ENCODE data around the gene NUP58. TPM values are rescaled to one million over a fixed set of nuclear protein-coding genes. Genes with fewer than 3 reads are reported as not detected.

The NUP58 gene
- total and polyA plus RNA-seq, 7 experiments from 2014 or later: 13.4 to 89.1 (median 46.3) TPM

DNA sequence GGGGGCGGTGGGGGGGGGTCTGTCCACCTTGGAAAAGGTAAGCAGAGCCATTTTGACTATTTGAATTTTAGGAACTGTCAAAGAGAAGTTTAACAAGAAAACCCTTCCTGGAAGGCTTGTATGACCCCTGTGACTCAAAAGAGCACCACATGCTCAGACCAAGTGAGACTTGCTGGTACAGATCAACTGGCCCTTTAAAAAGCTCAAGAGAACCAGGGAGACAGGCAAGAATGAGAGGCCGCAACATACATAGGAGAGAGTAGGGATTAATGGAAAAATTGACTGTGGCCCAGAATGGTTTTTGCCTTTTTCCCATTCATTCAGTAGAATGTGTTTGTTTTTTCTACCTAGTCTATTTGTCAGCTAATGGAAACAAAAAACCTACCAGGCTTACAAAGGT, 44.2 kb downstream of the NUP58 start:
- no peaks in the 10 kb centered on the region for H3K4me1 ChIP-seq (ENCODE audit: control insufficient read depth in 2 of 2, insufficient read depth in 2 of 2, low read length in 2 of 2)
- H3K27ac ChIP-seq (ENCODE audit: low read depth, low read length): no peak overlapping the region
- no peaks in the 10 kb centered on the region for H3K4me1 Mint-ChIP-seq
- H3K27ac Mint-ChIP-seq: no peak overlapping the region
- intact Hi-C loops (cut with micrococcal nuclease): no loop called here
- ATAC-seq (no peak), DNase-seq (no peak)
- H3K9me3 ChIP-seq (ENCODE audit: control insufficient read depth in 2 of 3, low read length in 3 of 3): no peaks in the 10 kb centered on the region
- no peaks in the 10 kb centered on the region for H3K27me3 ChIP-seq (ENCODE audit: control insufficient read depth in 2 of 2, insufficient read depth in 2 of 2, low read length in 2 of 2)
- POLR2A ChIA-PET: interaction anchor here (0.7 kb wide), 1 partner anchor 13 kb away, joined by 3 read pairs; no protein-coding TSS in a partner anchor
- H3K9me3 Mint-ChIP-seq: peaks cover 0 to 4% (median 0%) of the 10 kb centered on the region in 11 donors
- H3K4me3 Mint-ChIP-seq: no peak overlapping the region
- no peaks in the 10 kb centered on the region for H3K36me3 ChIP-seq (ENCODE audit: control insufficient read depth in 2 of 3, insufficient read depth in 3 of 3, low read length in 3 of 3)
- CTCF ChIA-PET: no interaction called here
- peaks cover 0 to 11% (median 5%) of the 10 kb centered on the region in 5 donors for H3K36me3 Mint-ChIP-seq
- H3K27me3 Mint-ChIP-seq: no peaks in the 10 kb centered on the region
- no peak overlapping the region for H3K4me3 ChIP-seq (ENCODE audit: low read length)

DNA sequence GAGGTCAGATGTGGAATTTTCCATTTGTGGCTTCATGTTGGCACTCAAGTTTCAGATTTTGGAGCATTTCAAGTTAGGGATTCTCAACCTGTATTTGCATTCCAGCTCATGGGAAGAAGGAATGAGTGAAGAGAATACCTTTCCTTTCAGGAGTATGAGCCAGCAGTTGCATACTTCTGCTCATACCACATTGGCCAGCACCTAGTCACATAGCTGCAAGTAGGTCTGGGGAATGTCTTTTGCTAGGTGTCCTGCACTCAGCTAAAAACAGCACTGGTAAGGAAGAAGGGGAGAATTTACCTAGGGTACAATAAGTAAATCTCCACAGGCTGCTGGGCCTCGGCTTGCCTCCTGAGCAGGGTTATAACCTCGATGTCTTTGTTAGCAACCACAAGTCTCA, 45.7 kb downstream of the NUP58 start:
- Mint-ChIP-seq H3K27ac (no peak overlapping the region), H3K9me3 (peaks cover 0 to 4% (median 0%) of the 10 kb centered on the region in 11 donors), H3K4me1 (no peaks in the 10 kb centered on the region), H3K4me3 (no peak overlapping the region), H3K36me3 (peaks cover 0 to 9% (median 5%) of the 10 kb centered on the region in 5 donors), H3K27me3 (peaks cover 0 to 3% (median 0%) of the 10 kb centered on the region in 5 donors)
- no peak overlapping the region for H3K4me3 ChIP-seq (ENCODE audit: low read length)
- ATAC-seq (no peak), DNase-seq (no peak)
- H3K4me1 ChIP-seq (ENCODE audit: control insufficient read depth in 2 of 2, insufficient read depth in 2 of 2, low read length in 2 of 2): no peaks in the 10 kb centered on the region
- intact Hi-C loops (cut with micrococcal nuclease): no loop called here
- H3K27me3 ChIP-seq (ENCODE audit: control insufficient read depth in 2 of 2, insufficient read depth in 2 of 2, low read length in 2 of 2): no peaks in the 10 kb centered on the region
- no peaks in the 10 kb centered on the region for H3K9me3 ChIP-seq (ENCODE audit: control insufficient read depth in 2 of 3, low read length in 3 of 3)
- H3K36me3 ChIP-seq (ENCODE audit: control insufficient read depth in 2 of 3, insufficient read depth in 3 of 3, low read length in 3 of 3): no peaks in the 10 kb centered on the region
- ChIA-PET CTCF (no interaction called here), POLR2A (no interaction called here)
- no peak overlapping the region for H3K27ac ChIP-seq (ENCODE audit: low read depth, low read length)

DNA sequence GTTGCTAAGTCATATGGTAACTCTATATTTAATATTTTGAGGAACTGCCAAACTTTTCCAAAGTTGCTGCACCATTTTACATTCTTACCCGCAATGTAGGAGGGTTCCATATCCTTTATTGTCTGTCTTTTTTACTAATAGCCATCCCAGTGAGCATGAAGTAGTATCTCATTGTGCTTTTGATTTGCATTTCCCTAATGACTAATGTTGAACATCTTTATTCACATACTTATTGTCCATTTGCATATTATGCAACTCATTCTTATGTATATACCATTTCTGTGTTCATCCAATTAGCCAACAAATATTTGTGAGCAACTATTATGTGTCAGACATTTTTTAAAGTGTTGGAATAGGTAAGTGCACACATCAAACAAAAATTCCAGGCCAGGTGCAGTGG, 50.0 kb downstream of the NUP58 start:
- ChIA-PET POLR2A (interaction anchor here (0.7 kb wide), 1 partner anchor 38 kb away, joined by 3 read pairs; no protein-coding TSS in a partner anchor), CTCF (no interaction called here)
- Mint-ChIP-seq H3K4me3 (no peak overlapping the region), H3K36me3 (peaks cover 0 to 5% (median 0%) of the 10 kb centered on the region in 5 donors), H3K9me3 (peaks cover 0 to 9% (median 0%) of the 10 kb centered on the region in 11 donors), H3K27ac (no peak overlapping the region), H3K4me1 (peaks cover 0 to 2% (median 0%) of the 10 kb centered on the region in 7 donors), H3K27me3 (peaks cover 21 to 28% (median 23%) of the 10 kb centered on the region in 5 donors)
- H3K4me3 ChIP-seq (ENCODE audit: low read length): no peak overlapping the region
- no peak for ATAC-seq
- no peaks in the 10 kb centered on the region for H3K4me1 ChIP-seq (ENCODE audit: control insufficient read depth in 2 of 2, insufficient read depth in 2 of 2, low read length in 2 of 2)
- intact Hi-C loops (cut with micrococcal nuclease): no loop called here
- DNase-seq: no peak
- no peaks in the 10 kb centered on the region for H3K9me3 ChIP-seq (ENCODE audit: control insufficient read depth in 2 of 3, low read length in 3 of 3)
- H3K27ac ChIP-seq (ENCODE audit: low read depth, low read length): no peak overlapping the region
- no peaks in the 10 kb centered on the region for H3K27me3 ChIP-seq (ENCODE audit: control insufficient read depth in 2 of 2, insufficient read depth in 2 of 2, low read length in 2 of 2)
- H3K36me3 ChIP-seq (ENCODE audit: control insufficient read depth in 2 of 3, insufficient read depth in 3 of 3, low read length in 3 of 3): no peaks in the 10 kb centered on the region

DNA sequence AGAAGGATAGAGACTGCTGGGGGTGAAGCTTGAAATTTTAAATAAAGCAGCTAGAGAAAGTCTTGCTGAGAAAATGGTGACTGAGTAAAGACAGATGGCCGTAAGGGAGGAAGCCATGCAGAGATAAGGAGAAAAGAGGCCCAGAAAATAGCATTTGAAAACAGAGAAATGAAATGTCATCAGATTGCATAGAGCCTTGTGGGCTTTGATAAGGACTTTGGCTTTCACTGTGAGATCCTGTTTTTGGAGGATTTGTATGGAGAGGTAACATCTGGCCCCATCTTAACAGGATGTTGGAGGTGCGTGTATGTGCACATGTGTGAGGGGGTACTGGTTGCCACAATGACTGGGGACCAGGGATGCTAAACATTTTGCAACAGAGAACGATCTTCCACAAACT, 50.8 kb downstream of the NUP58 start:
- POLR2A ChIA-PET: interaction anchor here (0.7 kb wide), 1 partner anchor 39 kb away, joined by 3 read pairs; no protein-coding TSS in a partner anchor
- ATAC-seq (no peak), DNase-seq (no peak)
- Mint-ChIP-seq H3K4me1 (peaks cover 0 to 2% (median 0%) of the 10 kb centered on the region in 7 donors), H3K9me3 (peaks cover 0 to 9% (median 0%) of the 10 kb centered on the region in 11 donors), H3K27ac (no peak overlapping the region), H3K36me3 (peaks cover 0 to 5% (median 0%) of the 10 kb centered on the region in 5 donors), H3K27me3 (peaks cover 21 to 36% (median 28%) of the 10 kb centered on the region in 5 donors), H3K4me3 (no peak overlapping the region)
- Histone ChIP-seq H3K9me3 (ENCODE audit: control insufficient read depth in 2 of 3, low read length in 3 of 3) (no peaks in the 10 kb centered on the region), H3K36me3 (ENCODE audit: control insufficient read depth in 2 of 3, insufficient read depth in 3 of 3, low read length in 3 of 3) (no peaks in the 10 kb centered on the region), H3K27ac (ENCODE audit: low read depth, low read length) (no peak overlapping the region), H3K27me3 (ENCODE audit: control insufficient read depth in 2 of 2, insufficient read depth in 2 of 2, low read length in 2 of 2) (no peaks in the 10 kb centered on the region), H3K4me1 (ENCODE audit: control insufficient read depth in 2 of 2, insufficient read depth in 2 of 2, low read length in 2 of 2) (no peaks in the 10 kb centered on the region), H3K4me3 (ENCODE audit: low read length) (no peak overlapping the region)
- CTCF ChIA-PET: no interaction called here
- intact Hi-C loops (cut with micrococcal nuclease): no loop called here

DNA sequence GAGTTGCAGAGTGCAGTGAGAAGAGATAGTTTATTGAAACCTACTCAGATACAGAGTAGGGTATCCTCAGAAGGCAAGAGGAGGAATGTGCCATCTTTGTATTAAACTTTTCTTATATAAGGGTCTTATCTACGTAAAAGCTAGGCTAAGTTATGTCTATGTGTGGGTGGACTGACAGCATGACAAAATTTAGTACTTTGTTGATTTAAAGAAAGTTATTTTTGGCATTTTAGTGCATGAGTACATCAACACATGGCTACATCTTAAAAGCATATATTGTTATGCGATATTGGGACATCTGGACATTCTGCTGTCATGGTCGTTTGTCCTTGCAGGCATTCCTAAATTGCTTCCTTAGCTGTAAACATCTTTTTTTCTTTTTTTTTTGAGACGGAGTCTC, 51.4 kb downstream of the NUP58 start:
- no peak for DNase-seq
- Histone ChIP-seq H3K4me1 (ENCODE audit: control insufficient read depth in 2 of 2, insufficient read depth in 2 of 2, low read length in 2 of 2) (no peaks in the 10 kb centered on the region), H3K36me3 (ENCODE audit: control insufficient read depth in 2 of 3, insufficient read depth in 3 of 3, low read length in 3 of 3) (no peaks in the 10 kb centered on the region), H3K4me3 (ENCODE audit: low read length) (no peak overlapping the region), H3K27me3 (ENCODE audit: control insufficient read depth in 2 of 2, insufficient read depth in 2 of 2, low read length in 2 of 2) (no peaks in the 10 kb centered on the region), H3K9me3 (ENCODE audit: control insufficient read depth in 2 of 3, low read length in 3 of 3) (no peaks in the 10 kb centered on the region), H3K27ac (ENCODE audit: low read depth, low read length) (no peak overlapping the region)
- H3K4me1 Mint-ChIP-seq: peaks cover 0 to 2% (median 0%) of the 10 kb centered on the region in 7 donors
- peaks cover 21 to 39% (median 32%) of the 10 kb centered on the region in 5 donors for H3K27me3 Mint-ChIP-seq
- ChIA-PET CTCF (no interaction called here), POLR2A (no interaction called here)
- peaks cover 0 to 9% (median 0%) of the 10 kb centered on the region in 5 donors for H3K36me3 Mint-ChIP-seq
- no peak overlapping the region for H3K27ac Mint-ChIP-seq
- H3K4me3 Mint-ChIP-seq: no peak overlapping the region
- intact Hi-C loops (cut with micrococcal nuclease): no loop called here
- H3K9me3 Mint-ChIP-seq: peaks cover 0 to 9% (median 0%) of the 10 kb centered on the region in 11 donors
- no peak for ATAC-seq

DNA sequence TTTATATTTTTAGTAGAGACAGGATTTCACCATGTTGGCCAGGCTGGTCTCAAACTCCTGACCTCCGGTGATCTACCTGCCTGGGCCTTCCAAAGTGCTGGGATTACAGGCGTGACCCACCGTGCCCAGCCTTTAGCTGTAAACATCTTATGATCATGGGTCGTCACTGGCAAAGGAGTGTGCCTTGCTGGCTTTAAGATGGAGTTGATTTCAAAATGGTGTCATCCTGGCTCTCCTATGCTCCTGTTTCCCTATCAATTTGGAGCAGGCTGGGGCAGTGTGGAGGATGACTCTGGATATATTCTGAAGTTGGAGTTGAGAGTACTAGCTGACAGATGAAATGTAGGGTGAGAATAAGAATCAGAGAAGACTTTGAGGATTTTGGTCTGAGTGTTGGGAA, 51.9 kb downstream of the NUP58 start:
- POLR2A ChIA-PET: no interaction called here
- no peak overlapping the region for H3K27ac Mint-ChIP-seq
- H3K4me1 Mint-ChIP-seq: peaks cover 0 to 2% (median 0%) of the 10 kb centered on the region in 7 donors

DNA sequence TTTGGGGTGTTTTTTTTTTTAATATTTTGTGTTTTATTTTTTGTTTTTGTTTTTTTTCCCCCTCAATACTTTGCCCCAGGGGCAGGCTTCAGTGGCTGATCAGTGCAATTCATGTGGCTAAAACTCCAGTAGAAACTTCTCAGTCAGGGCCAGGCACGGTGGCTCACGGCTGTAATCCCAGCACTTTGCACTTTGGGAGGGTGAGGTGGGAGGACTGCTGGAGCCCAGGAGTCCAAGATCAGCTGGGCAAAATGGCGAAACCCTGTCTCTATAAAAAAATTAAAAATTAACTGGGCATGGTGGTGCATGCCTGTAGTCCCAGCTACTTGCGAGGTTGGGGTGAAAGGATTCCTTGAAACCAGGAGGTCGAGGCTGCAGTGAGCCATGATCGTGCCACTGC, 53.0 kb downstream of the NUP58 start:
- intact Hi-C loops (cut with micrococcal nuclease): no loop called here
- Mint-ChIP-seq H3K4me1 (peaks cover 0 to 2% (median 0%) of the 10 kb centered on the region in 7 donors), H3K9me3 (peaks cover 0 to 17% (median 4%) of the 10 kb centered on the region in 11 donors), H3K4me3 (no peak overlapping the region), H3K27ac (no peak overlapping the region), H3K27me3 (peaks cover 24 to 51% (median 42%) of the 10 kb centered on the region in 5 donors), H3K36me3 (peaks cover 0 to 9% (median 0%) of the 10 kb centered on the region in 5 donors)
- ChIA-PET CTCF (no interaction called here), POLR2A (no interaction called here)
- ATAC-seq (no peak), DNase-seq (no peak)
- no peak overlapping the region for H3K4me3 ChIP-seq (ENCODE audit: low read length)
- no peaks in the 10 kb centered on the region for H3K36me3 ChIP-seq (ENCODE audit: control insufficient read depth in 2 of 3, insufficient read depth in 3 of 3, low read length in 3 of 3)
- H3K4me1 ChIP-seq (ENCODE audit: control insufficient read depth in 2 of 2, insufficient read depth in 2 of 2, low read length in 2 of 2): no peaks in the 10 kb centered on the region
- H3K9me3 ChIP-seq (ENCODE audit: control insufficient read depth in 2 of 3, low read length in 3 of 3): no peaks in the 10 kb centered on the region
- no peaks in the 10 kb centered on the region for H3K27me3 ChIP-seq (ENCODE audit: control insufficient read depth in 2 of 2, insufficient read depth in 2 of 2, low read length in 2 of 2)
- H3K27ac ChIP-seq (ENCODE audit: low read depth, low read length): no peak overlapping the region

More for the DNA sequence above, 51.9 kb downstream of the NUP58 start:
- Histone ChIP-seq H3K9me3 (ENCODE audit: control insufficient read depth in 2 of 3, low read length in 3 of 3) (no peaks in the 10 kb centered on the region), H3K4me3 (ENCODE audit: low read length) (no peak overlapping the region), H3K27me3 (ENCODE audit: control insufficient read depth in 2 of 2, insufficient read depth in 2 of 2, low read length in 2 of 2) (no peaks in the 10 kb centered on the region), H3K4me1 (ENCODE audit: control insufficient read depth in 2 of 2, insufficient read depth in 2 of 2, low read length in 2 of 2) (no peaks in the 10 kb centered on the region), H3K27ac (ENCODE audit: low read depth, low read length) (no peak overlapping the region), H3K36me3 (ENCODE audit: control insufficient read depth in 2 of 3, insufficient read depth in 3 of 3, low read length in 3 of 3) (no peaks in the 10 kb centered on the region)
- Mint-ChIP-seq H3K36me3 (peaks cover 0 to 9% (median 0%) of the 10 kb centered on the region in 5 donors), H3K27me3 (peaks cover 24 to 44% (median 37%) of the 10 kb centered on the region in 5 donors), H3K9me3 (peaks cover 0 to 9% (median 4%) of the 10 kb centered on the region in 11 donors), H3K4me3 (no peak overlapping the region)
- intact Hi-C loops (cut with micrococcal nuclease): no loop called here
- CTCF ChIA-PET: no interaction called here
- DNase-seq (no peak), ATAC-seq (no peak)
